HepG2 (cell line): Measurements from ENCODE around the gene SPARC. TPM values are rescaled to one million over a fixed set of nuclear protein-coding genes. Genes with fewer than 3 reads are reported as not detected.

Source experiments
- DMAP1 ChIP-seq: IDR thresholded peaks from 2 replicates; pipeline ENCODE4 v1.6.1; 2016
- KLF15 ChIP-seq: sonication (generic); formaldehyde crosslinking; IDR thresholded peaks from 2 replicates; pipeline ENCODE4 v1.8.1; 2023; ENCODE audit warnings: borderline replicate concordance, mild to moderate bottlenecking, inconsistent platforms, missing genetic modification reagents, mixed read lengths
- SPEN ChIP-seq: sonication (generic); formaldehyde crosslinking; IDR thresholded peaks from 2 replicates; pipeline ENCODE4 v1.5.1; 2020; ENCODE audit warnings: low read depth, mild to moderate bottlenecking, missing genetic modification reagents
- ZNF12 ChIP-seq: sonication (generic); formaldehyde crosslinking; IDR thresholded peaks from 2 replicates; pipeline ENCODE4 v1.5.0; 2020; ENCODE audit warnings: missing genetic modification reagents
- ZNF337 ChIP-seq: sonication (generic); formaldehyde crosslinking; IDR thresholded peaks from 2 replicates; pipeline ENCODE4 v1.5.1; 2020; ENCODE audit warnings: missing genetic modification reagents, low read depth, mild to moderate bottlenecking, borderline replicate concordance
- ZSCAN31 ChIP-seq: sonication (generic); formaldehyde crosslinking; IDR thresholded peaks from 2 replicates; pipeline ENCODE4 v1.5.0; 2020; ENCODE audit warnings: low read depth, mild to moderate bottlenecking, missing genetic modification reagents
- polyA plus RNA-seq, 8 experiments: library from polyadenylated mRNA; depleted of rRNA in 3 of 8; stranded (reverse) in 7 of 8; unstranded in 1 of 8; fragments of >200 nt; fragmentation: Illumina TruSeq in 4 of 8; extraction: Trizol in 4 of 8; gene quantifications; 2 replicates each; pipeline versions ENCODE4 v1.2.1 to v1.2.3, GENCODE V29; 2011 to 2016; ENCODE audit warnings: low read depth in 4 of 8, missing spikeins in 1 of 8, mixed read lengths in 1 of 8; ENCODE audit not compliant: insufficient read depth in 1 of 8
- total RNA-seq, 5 experiments: library from RNA; depleted of rRNA; stranded (reverse); fragments of >200 nt; fragmentation: Illumina TruSeq; extraction: Trizol; gene quantifications; 2 replicates each; pipeline ENCODE4 v1.2.3, GENCODE V29; 2016; ENCODE audit warnings: low read depth in 1 of 5
- TF ChIP-seq, protein P1 (sequence below): sonication (generic); formaldehyde crosslinking; IDR thresholded peaks from 2 replicates; pipeline ENCODE4 v1.5.1; 2020; ENCODE audit warnings: missing genetic modification reagents, mild to moderate bottlenecking, borderline replicate concordance
- TF ChIP-seq, protein P2 (sequence below), 2 experiments: sonication (generic) in 1 of 2; formaldehyde crosslinking in 1 of 2; IDR thresholded peaks; 2 replicates each; pipeline versions ENCODE4 v1.5.1 to v1.6.1; 2011 to 2020; ENCODE audit warnings: borderline replicate concordance in 1 of 2, low read depth in 1 of 2, low read length in 1 of 2, mild to moderate bottlenecking in 1 of 2, missing genetic modification reagents in 1 of 2, moderate library complexity in 1 of 2
- TF ChIP-seq, protein P3 (sequence below): sonication (generic); formaldehyde crosslinking; IDR thresholded peaks from 2 replicates; pipeline ENCODE4 v1.4.0; 2020; ENCODE audit warnings: missing genetic modification reagents
- TF ChIP-seq, protein P4 (sequence below): sonication (generic); formaldehyde crosslinking; IDR thresholded peaks from 2 replicates; pipeline ENCODE4 v1.5.1; 2020; ENCODE audit warnings: mild to moderate bottlenecking, moderate library complexity, missing genetic modification reagents
- TF ChIP-seq, protein P5 (sequence below): sonication (generic); formaldehyde crosslinking; IDR thresholded peaks from 2 replicates; pipeline ENCODE4 v1.5.1; 2020; ENCODE audit warnings: mild to moderate bottlenecking, missing genetic modification reagents, moderate library complexity
- TF ChIP-seq, protein P6 (sequence below): sonication (generic); formaldehyde crosslinking; IDR thresholded peaks from 2 replicates; pipeline ENCODE4 v1.5.0; 2020; ENCODE audit warnings: mild to moderate bottlenecking, missing genetic modification reagents, borderline replicate concordance

SPARC gene
- total and polyA plus RNA-seq, 2 of the 13 experiments (the other 11 are each of a cell fraction or from before 2014, with no cell fraction given), result 76.7 to 192 TPM

DNA sequence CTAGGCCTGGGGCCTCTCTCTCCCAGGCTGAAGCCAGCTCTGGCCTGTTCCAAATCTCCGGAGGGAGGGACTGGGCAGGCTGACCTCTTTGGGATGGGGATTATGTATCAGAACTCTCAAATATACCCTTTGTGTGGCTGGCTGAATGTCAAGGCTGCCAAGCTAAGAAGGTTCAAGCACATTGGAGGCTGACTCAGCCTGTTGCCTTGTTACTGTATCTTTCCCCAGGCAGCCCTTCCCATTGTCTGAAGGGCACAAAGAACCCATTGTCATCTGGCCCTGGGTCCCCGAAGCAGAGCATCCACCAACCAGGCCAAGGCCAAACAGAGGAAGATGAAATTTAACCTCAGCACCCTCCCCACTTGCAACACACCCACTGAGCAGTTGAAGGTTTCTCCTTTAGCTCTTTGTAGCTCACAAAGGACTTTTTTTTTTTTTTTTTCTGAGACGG is 7.3 kb upstream of the SPARC start (continued):
- TF ChIP-seq, protein P1, sequence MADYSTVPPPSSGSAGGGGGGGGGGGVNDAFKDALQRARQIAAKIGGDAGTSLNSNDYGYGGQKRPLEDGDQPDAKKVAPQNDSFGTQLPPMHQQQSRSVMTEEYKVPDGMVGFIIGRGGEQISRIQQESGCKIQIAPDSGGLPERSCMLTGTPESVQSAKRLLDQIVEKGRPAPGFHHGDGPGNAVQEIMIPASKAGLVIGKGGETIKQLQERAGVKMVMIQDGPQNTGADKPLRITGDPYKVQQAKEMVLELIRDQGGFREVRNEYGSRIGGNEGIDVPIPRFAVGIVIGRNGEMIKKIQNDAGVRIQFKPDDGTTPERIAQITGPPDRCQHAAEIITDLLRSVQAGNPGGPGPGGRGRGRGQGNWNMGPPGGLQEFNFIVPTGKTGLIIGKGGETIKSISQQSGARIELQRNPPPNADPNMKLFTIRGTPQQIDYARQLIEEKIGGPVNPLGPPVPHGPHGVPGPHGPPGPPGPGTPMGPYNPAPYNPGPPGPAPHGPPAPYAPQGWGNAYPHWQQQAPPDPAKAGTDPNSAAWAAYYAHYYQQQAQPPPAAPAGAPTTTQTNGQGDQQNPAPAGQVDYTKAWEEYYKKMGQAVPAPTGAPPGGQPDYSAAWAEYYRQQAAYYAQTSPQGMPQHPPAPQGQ (CRISPR knock-in tag), result no peak
- TF ChIP-seq SPEN (CRISPR knock-in tag) (no peak), ZNF12 (no peak), ZSCAN31 (no peak), KLF15 (CRISPR knock-in tag) (no peak), ZNF337 (CRISPR knock-in tag) (no peak), DMAP1 (CRISPR knock-in tag) (no peak)
- TF ChIP-seq, protein P2, sequence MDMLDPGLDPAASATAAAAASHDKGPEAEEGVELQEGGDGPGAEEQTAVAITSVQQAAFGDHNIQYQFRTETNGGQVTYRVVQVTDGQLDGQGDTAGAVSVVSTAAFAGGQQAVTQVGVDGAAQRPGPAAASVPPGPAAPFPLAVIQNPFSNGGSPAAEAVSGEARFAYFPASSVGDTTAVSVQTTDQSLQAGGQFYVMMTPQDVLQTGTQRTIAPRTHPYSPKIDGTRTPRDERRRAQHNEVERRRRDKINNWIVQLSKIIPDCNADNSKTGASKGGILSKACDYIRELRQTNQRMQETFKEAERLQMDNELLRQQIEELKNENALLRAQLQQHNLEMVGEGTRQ (IDR thresholded peaks at IDR 0.05; ENCODE audit: low read depth, low read length), result no peak
- TF ChIP-seq, protein P2 (CRISPR knock-in tag; IDR thresholded peaks at IDR 0.05; ENCODE audit: borderline replicate concordance), result no peak
- TF ChIP-seq, protein P3, sequence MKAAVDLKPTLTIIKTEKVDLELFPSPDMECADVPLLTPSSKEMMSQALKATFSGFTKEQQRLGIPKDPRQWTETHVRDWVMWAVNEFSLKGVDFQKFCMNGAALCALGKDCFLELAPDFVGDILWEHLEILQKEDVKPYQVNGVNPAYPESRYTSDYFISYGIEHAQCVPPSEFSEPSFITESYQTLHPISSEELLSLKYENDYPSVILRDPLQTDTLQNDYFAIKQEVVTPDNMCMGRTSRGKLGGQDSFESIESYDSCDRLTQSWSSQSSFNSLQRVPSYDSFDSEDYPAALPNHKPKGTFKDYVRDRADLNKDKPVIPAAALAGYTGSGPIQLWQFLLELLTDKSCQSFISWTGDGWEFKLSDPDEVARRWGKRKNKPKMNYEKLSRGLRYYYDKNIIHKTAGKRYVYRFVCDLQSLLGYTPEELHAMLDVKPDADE, result no peak
- TF ChIP-seq, protein P4, sequence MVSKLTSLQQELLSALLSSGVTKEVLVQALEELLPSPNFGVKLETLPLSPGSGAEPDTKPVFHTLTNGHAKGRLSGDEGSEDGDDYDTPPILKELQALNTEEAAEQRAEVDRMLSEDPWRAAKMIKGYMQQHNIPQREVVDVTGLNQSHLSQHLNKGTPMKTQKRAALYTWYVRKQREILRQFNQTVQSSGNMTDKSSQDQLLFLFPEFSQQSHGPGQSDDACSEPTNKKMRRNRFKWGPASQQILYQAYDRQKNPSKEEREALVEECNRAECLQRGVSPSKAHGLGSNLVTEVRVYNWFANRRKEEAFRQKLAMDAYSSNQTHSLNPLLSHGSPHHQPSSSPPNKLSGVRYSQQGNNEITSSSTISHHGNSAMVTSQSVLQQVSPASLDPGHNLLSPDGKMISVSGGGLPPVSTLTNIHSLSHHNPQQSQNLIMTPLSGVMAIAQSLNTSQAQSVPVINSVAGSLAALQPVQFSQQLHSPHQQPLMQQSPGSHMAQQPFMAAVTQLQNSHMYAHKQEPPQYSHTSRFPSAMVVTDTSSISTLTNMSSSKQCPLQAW (CRISPR knock-in tag), result no peak
- TF ChIP-seq, protein P5, sequence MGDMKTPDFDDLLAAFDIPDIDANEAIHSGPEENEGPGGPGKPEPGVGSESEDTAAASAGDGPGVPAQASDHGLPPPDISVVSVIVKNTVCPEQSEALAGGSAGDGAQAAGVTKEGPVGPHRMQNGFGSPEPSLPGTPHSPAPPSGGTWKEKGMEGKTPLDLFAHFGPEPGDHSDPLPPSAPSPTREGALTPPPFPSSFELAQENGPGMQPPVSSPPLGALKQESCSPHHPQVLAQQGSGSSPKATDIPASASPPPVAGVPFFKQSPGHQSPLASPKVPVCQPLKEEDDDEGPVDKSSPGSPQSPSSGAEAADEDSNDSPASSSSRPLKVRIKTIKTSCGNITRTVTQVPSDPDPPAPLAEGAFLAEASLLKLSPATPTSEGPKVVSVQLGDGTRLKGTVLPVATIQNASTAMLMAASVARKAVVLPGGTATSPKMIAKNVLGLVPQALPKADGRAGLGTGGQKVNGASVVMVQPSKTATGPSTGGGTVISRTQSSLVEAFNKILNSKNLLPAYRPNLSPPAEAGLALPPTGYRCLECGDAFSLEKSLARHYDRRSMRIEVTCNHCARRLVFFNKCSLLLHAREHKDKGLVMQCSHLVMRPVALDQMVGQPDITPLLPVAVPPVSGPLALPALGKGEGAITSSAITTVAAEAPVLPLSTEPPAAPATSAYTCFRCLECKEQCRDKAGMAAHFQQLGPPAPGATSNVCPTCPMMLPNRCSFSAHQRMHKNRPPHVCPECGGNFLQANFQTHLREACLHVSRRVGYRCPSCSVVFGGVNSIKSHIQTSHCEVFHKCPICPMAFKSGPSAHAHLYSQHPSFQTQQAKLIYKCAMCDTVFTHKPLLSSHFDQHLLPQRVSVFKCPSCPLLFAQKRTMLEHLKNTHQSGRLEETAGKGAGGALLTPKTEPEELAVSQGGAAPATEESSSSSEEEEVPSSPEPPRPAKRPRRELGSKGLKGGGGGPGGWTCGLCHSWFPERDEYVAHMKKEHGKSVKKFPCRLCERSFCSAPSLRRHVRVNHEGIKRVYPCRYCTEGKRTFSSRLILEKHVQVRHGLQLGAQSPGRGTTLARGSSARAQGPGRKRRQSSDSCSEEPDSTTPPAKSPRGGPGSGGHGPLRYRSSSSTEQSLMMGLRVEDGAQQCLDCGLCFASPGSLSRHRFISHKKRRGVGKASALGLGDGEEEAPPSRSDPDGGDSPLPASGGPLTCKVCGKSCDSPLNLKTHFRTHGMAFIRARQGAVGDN (CRISPR knock-in tag), result peak; percentile 18; the same call in 1 of the 2 replicates
- TF ChIP-seq, protein P6, sequence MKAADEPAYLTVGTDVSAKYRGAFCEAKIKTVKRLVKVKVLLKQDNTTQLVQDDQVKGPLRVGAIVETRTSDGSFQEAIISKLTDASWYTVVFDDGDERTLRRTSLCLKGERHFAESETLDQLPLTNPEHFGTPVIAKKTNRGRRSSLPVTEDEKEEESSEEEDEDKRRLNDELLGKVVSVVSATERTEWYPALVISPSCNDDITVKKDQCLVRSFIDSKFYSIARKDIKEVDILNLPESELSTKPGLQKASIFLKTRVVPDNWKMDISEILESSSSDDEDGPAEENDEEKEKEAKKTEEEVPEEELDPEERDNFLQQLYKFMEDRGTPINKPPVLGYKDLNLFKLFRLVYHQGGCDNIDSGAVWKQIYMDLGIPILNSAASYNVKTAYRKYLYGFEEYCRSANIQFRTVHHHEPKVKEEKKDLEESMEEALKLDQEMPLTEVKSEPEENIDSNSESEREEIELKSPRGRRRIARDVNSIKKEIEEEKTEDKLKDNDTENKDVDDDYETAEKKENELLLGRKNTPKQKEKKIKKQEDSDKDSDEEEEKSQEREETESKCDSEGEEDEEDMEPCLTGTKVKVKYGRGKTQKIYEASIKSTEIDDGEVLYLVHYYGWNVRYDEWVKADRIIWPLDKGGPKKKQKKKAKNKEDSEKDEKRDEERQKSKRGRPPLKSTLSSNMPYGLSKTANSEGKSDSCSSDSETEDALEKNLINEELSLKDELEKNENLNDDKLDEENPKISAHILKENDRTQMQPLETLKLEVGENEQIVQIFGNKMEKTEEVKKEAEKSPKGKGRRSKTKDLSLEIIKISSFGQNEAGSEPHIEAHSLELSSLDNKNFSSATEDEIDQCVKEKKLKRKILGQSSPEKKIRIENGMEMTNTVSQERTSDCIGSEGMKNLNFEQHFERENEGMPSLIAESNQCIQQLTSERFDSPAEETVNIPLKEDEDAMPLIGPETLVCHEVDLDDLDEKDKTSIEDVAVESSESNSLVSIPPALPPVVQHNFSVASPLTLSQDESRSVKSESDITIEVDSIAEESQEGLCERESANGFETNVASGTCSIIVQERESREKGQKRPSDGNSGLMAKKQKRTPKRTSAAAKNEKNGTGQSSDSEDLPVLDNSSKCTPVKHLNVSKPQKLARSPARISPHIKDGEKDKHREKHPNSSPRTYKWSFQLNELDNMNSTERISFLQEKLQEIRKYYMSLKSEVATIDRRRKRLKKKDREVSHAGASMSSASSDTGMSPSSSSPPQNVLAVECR (CRISPR knock-in tag), result no peak
